Daoy (cell line): ENCODE results near the gene MTHFSD. TPM values are rescaled to one million over a fixed set of nuclear protein-coding genes. Genes with fewer than 3 reads are reported as not detected.

Experiments
- DNase-seq: peaks from one replicate; pipeline ENCODE4 v3.0.0-alpha.2; 2015; ENCODE audit warnings: low read depth
- total RNA-seq: library from RNA; depleted of rRNA; stranded (reverse); fragments of >200 nt; shearing (Covaris generic); gene quantifications from 2 replicates; pipeline ENCODE4 v1.2.3, GENCODE V29; 2014

Gene MTHFSD
- total RNA-seq, 1 experiment from 2014 or later, result 6.5 TPM

- DNase-seq, result no peak
These were observed 24.5 kb downstream of the MTHFSD start for GRCh38 chr16:86530251-86531190.

- DNase-seq, result peak; percentile 53
These were observed 25.9 kb downstream of the MTHFSD start for GRCh38 chr16:86529160-86529559.

GRCh38 chr16:86528061-86528929 is 26.7 kb downstream of the MTHFSD start:
- no peak for DNase-seq

- no peak for DNase-seq
These were observed 27.7 kb downstream of the MTHFSD start for GRCh38 chr16:86527366-86527765.

GRCh38 chr16:86525696-86526095 is 29.3 kb downstream of the MTHFSD start:
- no peak for DNase-seq

- DNase-seq, result no peak
These were observed 31.0 kb downstream of the MTHFSD start for GRCh38 chr16:86524029-86524428.

- DNase-seq, result no peak
These were observed 31.8 kb downstream of the MTHFSD start for GRCh38 chr16:86523166-86523740.

GRCh38 chr16:86522634-86523033 is 32.4 kb downstream of the MTHFSD start:
- DNase-seq, result no peak

- no peak for DNase-seq
These were observed 33.5 kb downstream of the MTHFSD start for GRCh38 chr16:86521236-86522197.

- no peak for DNase-seq
These were observed 34.5 kb downstream of the MTHFSD start for GRCh38 chr16:86520317-86521210.

GRCh38 chr16:86519649-86520316 is 35.3 kb downstream of the MTHFSD start:
- DNase-seq, result peak; percentile 66

- DNase-seq, result no peak
These were observed 35.9 kb downstream of the MTHFSD start for GRCh38 chr16:86519007-86519648.

- peak; percentile 75 for DNase-seq
These were observed 37.3 kb downstream of the MTHFSD start for GRCh38 chr16:86517652-86518258.

GRCh38 chr16:86517033-86517432 is 38.0 kb downstream of the MTHFSD start:
- no peak for DNase-seq

GRCh38 chr16:86516623-86517003 is 38.4 kb downstream of the MTHFSD start:
- no peak for DNase-seq

- no peak for DNase-seq
These were observed 39.0 kb downstream of the MTHFSD start for GRCh38 chr16:86515777-86516622.

- DNase-seq, result no peak
These were observed 39.6 kb downstream of the MTHFSD start for GRCh38 chr16:86515413-86515776.
